Heart left ventricle (tissue), 16 donors: ENCODE results near the gene SDC4. TPM values are rescaled to one million over a fixed set of nuclear protein-coding genes. Genes with fewer than 3 reads are reported as not detected.

Experiments
- ATAC-seq, 4 donors: fragments of 200-7000 bp; cut with Tn5 transposase; one replicate each; pipeline ENCODE4 v1.9.1; 2020 to 2022; ENCODE audit warnings: moderate library complexity in 4 of 4, mild to moderate bottlenecking in 3 of 4, moderate number of reproducible peaks in 1 of 4
- DNase-seq, 5 donors: peaks; one replicate each; pipeline ENCODE4 v3.0.0-alpha.2; 2020
- H3K27ac ChIP-seq, 12 donors: fragments of 200-600 bp; sonication (generic) in 4 of 12; one replicate each; pipeline versions ENCODE4 v1.5.0 to v1.8.0; 2016 to 2022; ENCODE audit warnings: mild to moderate bottlenecking in 2 of 12
- H3K27me3 ChIP-seq, 9 donors: fragments of 200-600 bp; sonication (generic) in 2 of 9; one replicate each; pipeline versions ENCODE4 v1.5.1 to v1.8.0; 2016 to 2022; ENCODE audit warnings: mild to moderate bottlenecking in 3 of 9
- H3K36me3 ChIP-seq, 9 donors: fragments of 200-600 bp; sonication (generic) in 2 of 9; one replicate each; pipeline versions ENCODE4 v1.5.0 to v1.8.0; 2018 to 2022; ENCODE audit warnings: mild to moderate bottlenecking in 2 of 9
- H3K4me1 ChIP-seq, 12 donors: fragments of 200-600 bp; sonication (generic) in 4 of 12; one replicate each; pipeline versions ENCODE4 v1.5.0 to v1.8.0; 2016 to 2022; ENCODE audit warnings: mild to moderate bottlenecking in 3 of 12
- H3K4me3 ChIP-seq, 12 donors: fragments of 200-600 bp; sonication (generic) in 4 of 12; one replicate each; pipeline versions ENCODE4 v1.5.0 to v1.8.0; 2017 to 2022; ENCODE audit warnings: mild to moderate bottlenecking in 9 of 12, moderate library complexity in 4 of 12
- H3K9me3 ChIP-seq, 12 donors: fragments of 200-600 bp; sonication (generic) in 4 of 12; one replicate each; pipeline versions ENCODE4 v1.5.0 to v1.8.0; 2016 to 2022; ENCODE audit warnings: mild to moderate bottlenecking in 1 of 12
- CTCF ChIP-seq, 12 donors: fragments of 200-600 bp; sonication (generic) in 4 of 12; IDR thresholded peaks; one replicate each; pipeline versions ENCODE4 v1.5.0 to v1.8.0; 2018 to 2022; ENCODE audit warnings: antibody characterized with exemption in 12 of 12, mild to moderate bottlenecking in 5 of 12
- POLR2A ChIP-seq, 2 donors: fragments of 450-650 bp; IDR thresholded peaks; one replicate each; pipeline ENCODE4 v1.6.1; 2017; ENCODE audit warnings: antibody characterized with exemption in 2 of 2, mild to moderate bottlenecking in 2 of 2, moderate library complexity in 2 of 2
- WGBS, 4 donors: extraction: QIAGEN DNeasy Blood & Tissue Kit in 2 of 4; methylation state at CpG; one replicate each; pipeline versions ENCODE4 v1.1.5 to v1.1.7; 2013 to 2018; 5-methylcytosine and 5-hydroxymethylcytosine counted together
- intact Hi-C, 10 donors: fragments of 100-400 bp; cut with DNase I; formaldehyde crosslinking; loops; one replicate each; pipeline versions ENCODE4 v1.11.1 to v1.14.2; 2022
- polyA plus RNA-seq, 2 donors: library from polyadenylated mRNA; stranded (reverse); fragments of 200-250 nt; gene quantifications; one replicate each; pipeline ENCODE4 v1.2.3, GENCODE V29; 2013
- total RNA-seq, 9 donors: library from RNA; depleted of rRNA in 2 of 9; stranded (reverse); fragments of >200 nt in 2 of 9; fragmentation: NEBNext Ultra II Directional in 3 of 9; extraction: Animal tissue kit (Norgen Biotek cat#: 25700) in 3 of 9; gene quantifications; one replicate each; pipeline versions ENCODE4 v1.1.0 to v1.2.4, GENCODE V29; 2016 to 2023
- donor health status: ischemic (EF 13 %, LVEDD 7.1; RV severe dilation, severe dysfunction).
- donor health status: healthy with polysubstance abuse.
- donor health status: DM: no; HTN: yes; CAD: no.
- donor health status: DM: no; HTN: no; CAD: no.
- donor health status: ischemic (EF 25% LVEDD 6.9; RV normal size, moderate dysfunction).
- donor health status: ischemic (EF 25% LVEDD 5.7; RV mildly dilated, moderate dysfunction).
- donor health status: healthy.
- donor health status: DM: yes; HTN: yes; CAD: no.
- donor health status: ischemic (EF 35%, LVEDD 5.7; RV mildly dilated, moderate dysfunction).
- donor health status: nonischemic (EF 11% LVEDD 7.7; RV severe dilation, severe dysfunction).
- donor health status: DM: yes; HTN: yes; CAD: no.
- donor health status: PGD.
- donor health status: ischemic (EF 29% LVEDD 5.4; RV normal size, mild dysfunction).
- donor health status: nonischemic (EF 23%, LVEDD 6.1; RV moderate dilation, normal function).

The SDC4 gene
- total and polyA plus RNA-seq, 11 donors, result 44.3 to 140 (median 94.1) TPM

DNA sequence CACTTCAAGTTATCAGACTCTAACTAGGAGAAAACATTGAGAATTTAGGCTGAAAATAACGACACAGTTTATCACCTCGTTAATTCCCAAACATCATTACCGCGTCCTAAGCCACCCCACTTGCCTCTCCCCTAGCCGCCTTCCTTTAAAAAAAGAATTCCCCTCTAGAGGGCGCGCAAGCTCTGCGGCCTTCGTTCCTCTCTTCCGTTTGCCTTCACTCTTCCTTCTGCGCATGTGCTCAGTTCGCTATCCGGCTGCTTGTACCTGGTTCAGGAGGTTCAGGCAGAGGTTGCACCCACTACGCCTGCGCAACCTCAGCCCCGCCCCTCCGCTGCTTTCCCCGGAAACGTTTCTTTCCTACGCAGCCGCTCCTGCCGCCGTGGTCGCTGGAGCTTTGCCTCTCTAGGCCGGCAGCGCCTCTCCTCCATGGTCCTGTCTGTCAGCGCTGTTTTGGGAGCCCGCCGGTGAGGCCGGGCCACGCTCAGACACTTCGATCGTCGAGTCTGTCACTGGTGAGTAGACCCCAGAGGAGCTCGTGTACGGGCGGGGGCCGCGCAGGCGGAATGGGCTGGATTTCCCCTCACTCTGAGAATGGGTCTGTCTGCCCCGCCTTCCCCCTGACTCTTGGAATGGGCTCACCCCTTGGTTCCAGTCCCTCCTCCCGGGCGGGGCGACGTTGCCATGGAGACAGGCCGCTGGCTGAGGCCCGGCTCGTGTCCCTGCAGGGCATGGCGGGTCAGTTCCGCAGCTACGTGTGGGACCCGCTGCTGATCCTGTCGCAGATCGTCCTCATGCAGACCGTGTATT lies 14.8 kb upstream of the SDC4 start, which contains the start of gene SYS1:
SYS1 (plus strand) TSS at position 353 of the 807 bp plus-strand sequence; CDS start at position 729, 376 bp downstream.
- TF ChIP-seq POLR2A (IDR thresholded peaks at IDR 0.05) (peak; percentile 36 to 87), CTCF (IDR thresholded peaks at IDR 0.05) (peak; percentile 85 to 97 (median 90))
- Histone ChIP-seq H3K4me1 (peaks cover 5 to 72% (median 35%) of the 10 kb centered on the region in 12 donors), H3K27ac (peak within 1 kb of the TSS; percentile 77 to 98 (median 96)), H3K9me3 (no peaks in the 10 kb centered on the region), H3K4me3 (peak within 1 kb of the TSS; percentile 59 to 84 (median 72)), H3K36me3 (peaks cover 0 to 33% (median 31%) of the 10 kb centered on the region in 9 donors), H3K27me3 (no peaks in the 10 kb centered on the region)
- 0 to 1% (median 1%) methylated on average over 31 to 55 of the region's 55 CpGs for WGBS, 4 donors
- ATAC-seq (peak; percentile 90 to 94 (median 92)), DNase-seq (peak; percentile 98 to 99 (median 98))
- intact Hi-C loops, result loop anchor here in 7 of 10 donors (1.0 to 5.0 kb wide), 8 partner anchors 36 to 74 kb away; partner anchors contain the start of gene PIGT (in 3 of the 7)

GRCh38 chr20:45361793-45362192 lies 13.6 kb upstream of the SDC4 start:
- H3K4me1 ChIP-seq, result peaks cover 5 to 76% (median 43%) of the 10 kb centered on the region in 12 donors

GRCh38 chr20:45359406-45360148 lies 11.4 kb upstream of the SDC4 start:
- intact Hi-C loops, result loop anchor here in 6 of 10 donors (2.0 to 5.0 kb wide), 4 partner anchors 17 to 58 kb away; partner anchors contain the start of gene PIGT (in 4 of the 6)
- no peak for TF ChIP-seq CTCF (IDR thresholded peaks at IDR 0.05)
- H3K27ac ChIP-seq, result peak overlapping the region in 11 of 12 donors; percentile 88 to 98 (median 93)
- no peak overlapping the region for H3K4me3 ChIP-seq
- H3K27me3 ChIP-seq, result no peaks in the 10 kb centered on the region
- WGBS, 4 donors, result 45 to 64% (median 53%) methylated on average over 9 of the region's 9 CpGs
- no peak for ATAC-seq
- no peaks in the 10 kb centered on the region for H3K36me3 ChIP-seq
- H3K4me1 ChIP-seq, result peaks cover 5 to 82% (median 40%) of the 10 kb centered on the region in 12 donors
- no peak for DNase-seq
- no peaks in the 10 kb centered on the region for H3K9me3 ChIP-seq

More at GRCh38 chr20:45361793-45362192, 13.6 kb upstream of the SDC4 start:
- peak overlapping the region in 1 of 12 donors; percentile 71 for H3K4me3 ChIP-seq
- peak overlapping the region in 5 of 12 donors; percentile 94 to 98 (median 96) for H3K27ac ChIP-seq
- intact Hi-C loops, result loop anchor here in 7 of 10 donors (1.0 to 5.0 kb wide), 7 partner anchors 34 to 76 kb away; partner anchors contain the start of gene PIGT (in 3 of the 7)
- no peaks in the 10 kb centered on the region for H3K9me3 ChIP-seq
- 79 to 87% (median 82%) methylated on average over 6 of the region's 6 CpGs for WGBS, 4 donors
- DNase-seq (no peak), ATAC-seq (no peak)
- TF ChIP-seq CTCF (IDR thresholded peaks at IDR 0.05) (no peak), POLR2A (IDR thresholded peaks at IDR 0.05) (no peak)
- H3K27me3 ChIP-seq, result no peaks in the 10 kb centered on the region
- H3K36me3 ChIP-seq, result peaks cover 0 to 21% (median 19%) of the 10 kb centered on the region in 9 donors
